ENCODE results near the gene EHD2.
"Not testable (repeated sequence)": the region's sequence is repeated elsewhere in the genome, so short reads cannot be mapped to it uniquely, and the experiment has no call there.

The EHD2 gene

DNA sequence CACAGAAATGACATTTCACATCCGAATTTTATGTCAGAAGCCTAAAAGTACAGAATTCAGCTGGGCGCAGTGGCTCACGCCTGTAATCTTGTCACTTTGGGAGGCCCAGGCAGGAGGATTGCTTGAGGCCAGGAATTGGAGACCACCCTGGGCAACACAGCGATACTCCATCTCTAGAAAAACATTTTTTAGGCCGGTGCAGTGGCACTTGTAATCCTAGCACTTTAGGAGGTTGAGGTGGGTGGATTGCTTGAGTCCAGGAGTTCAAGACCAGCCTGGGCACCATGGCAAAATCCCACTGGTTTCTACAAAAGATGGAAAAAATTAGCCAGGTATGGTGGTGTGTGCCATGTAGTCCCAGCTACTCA lies 47.4 kb downstream of the EHD2 start:
- Mint-ChIP-seq H3K4me3 (no peak overlapping the region), H3K36me3 (ENCODE audit: low read depth) (peaks cover 34% of the 10 kb centered on the region), H3K4me1 (ENCODE audit: low read depth) (peaks cover 3% of the 10 kb centered on the region), H3K27me3 (no peaks in the 10 kb centered on the region), H3K27ac (no peak overlapping the region), H3K9me3 (no peaks in the 10 kb centered on the region)

DNA sequence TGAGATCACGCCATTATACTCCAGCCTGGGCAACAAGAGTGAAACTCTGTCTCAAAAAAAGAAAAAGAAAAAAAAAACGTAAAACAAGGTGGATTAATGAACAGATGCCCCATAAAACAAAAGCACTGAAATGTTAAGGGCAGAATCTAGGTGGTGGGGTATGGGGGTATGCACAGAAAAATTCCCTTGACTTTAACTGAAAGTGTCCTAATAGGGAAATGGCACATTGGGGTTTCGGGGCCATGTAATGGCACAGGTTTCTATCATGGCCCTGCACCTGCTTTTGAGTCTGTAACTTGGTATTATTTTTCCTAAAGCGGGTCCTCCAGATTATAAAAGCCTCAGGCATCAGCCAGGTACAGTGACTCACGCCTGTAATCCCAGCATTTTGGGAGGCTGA lies 48.3 kb downstream of the EHD2 start:
- Mint-ChIP-seq H3K27me3 (no peaks in the 10 kb centered on the region), H3K4me3 (no peak overlapping the region), H3K4me1 (ENCODE audit: low read depth) (peaks cover 3% of the 10 kb centered on the region), H3K9me3 (no peaks in the 10 kb centered on the region), H3K36me3 (ENCODE audit: low read depth) (peaks cover 30% of the 10 kb centered on the region), H3K27ac (no peak overlapping the region)

DNA sequence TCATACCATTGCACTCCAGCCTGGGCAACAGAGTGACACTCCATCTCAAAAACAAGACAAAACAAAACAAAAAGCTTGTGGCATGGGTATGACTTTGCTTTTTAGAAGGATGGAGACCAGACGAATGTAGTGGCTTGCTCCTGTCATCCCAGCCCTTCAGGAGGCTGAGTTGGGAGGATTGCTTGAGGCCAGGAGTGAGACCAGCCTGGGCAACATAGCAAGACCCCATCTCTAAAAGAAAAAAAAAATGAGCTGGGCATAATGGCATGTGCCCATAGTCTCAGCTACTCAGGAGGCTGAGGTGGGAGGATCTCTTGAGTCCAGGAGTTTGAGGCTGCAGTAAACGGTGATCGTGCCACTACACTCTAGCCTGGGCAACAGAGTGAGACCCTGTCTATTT lies 48.9 kb downstream of the EHD2 start:
- no peaks in the 10 kb centered on the region for H3K27me3 Mint-ChIP-seq
- no peak overlapping the region for H3K27ac Mint-ChIP-seq
- H3K36me3 Mint-ChIP-seq (ENCODE audit: low read depth): peaks cover 24% of the 10 kb centered on the region
- H3K9me3 Mint-ChIP-seq: no peaks in the 10 kb centered on the region
- H3K4me3 Mint-ChIP-seq: no peak overlapping the region
- H3K4me1 Mint-ChIP-seq (ENCODE audit: low read depth): peaks cover 3% of the 10 kb centered on the region

DNA sequence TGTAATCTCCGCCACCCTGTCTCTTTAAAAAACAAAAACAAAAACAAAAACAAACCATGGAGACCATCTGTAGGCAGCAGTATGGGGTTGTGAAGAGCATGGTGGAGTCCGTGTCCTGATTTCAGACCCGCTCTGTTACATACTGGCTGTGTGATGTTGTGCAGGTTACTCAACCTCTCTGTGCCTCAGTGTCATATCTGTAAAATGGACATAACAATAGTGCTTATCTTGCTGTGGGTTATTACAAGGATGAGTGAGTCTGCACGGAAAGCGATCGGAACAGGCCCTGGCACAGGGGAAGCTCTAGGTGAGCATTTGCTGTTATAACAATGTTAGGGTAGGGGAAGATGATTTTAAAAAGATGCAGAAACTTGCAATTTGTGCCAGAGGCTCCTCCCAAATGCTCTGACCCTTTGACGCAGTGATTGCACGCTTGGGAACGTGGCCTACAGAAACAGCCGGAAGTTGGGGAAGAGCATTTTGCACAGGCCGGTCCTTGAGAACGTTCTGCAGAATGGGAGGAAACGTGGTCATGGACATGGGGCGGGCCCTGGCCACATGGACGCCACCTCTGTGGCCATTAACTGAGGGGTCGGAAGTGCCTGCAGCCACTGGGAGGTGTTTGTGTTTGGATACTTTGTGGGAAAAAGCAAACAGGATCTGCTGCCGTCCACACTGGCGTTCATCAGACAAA lies 49.5 kb downstream of the EHD2 start:
- Mint-ChIP-seq H3K27me3 (no peaks in the 10 kb centered on the region), H3K9me3 (no peaks in the 10 kb centered on the region), H3K27ac (no peak overlapping the region), H3K36me3 (ENCODE audit: low read depth) (peaks cover 19% of the 10 kb centered on the region), H3K4me1 (ENCODE audit: low read depth) (peaks cover 3% of the 10 kb centered on the region), H3K4me3 (no peak overlapping the region)

GRCh38 chr19:47764705-47765104 lies 51.5 kb downstream of the EHD2 start:
- H3K9me3 Mint-ChIP-seq; H3K36me3 Mint-ChIP-seq (ENCODE audit: low read depth); H3K4me3 Mint-ChIP-seq; H3K4me1 Mint-ChIP-seq (ENCODE audit: low read depth); H3K27ac Mint-ChIP-seq; H3K27me3 Mint-ChIP-seq: not testable (repeated sequence)

DNA sequence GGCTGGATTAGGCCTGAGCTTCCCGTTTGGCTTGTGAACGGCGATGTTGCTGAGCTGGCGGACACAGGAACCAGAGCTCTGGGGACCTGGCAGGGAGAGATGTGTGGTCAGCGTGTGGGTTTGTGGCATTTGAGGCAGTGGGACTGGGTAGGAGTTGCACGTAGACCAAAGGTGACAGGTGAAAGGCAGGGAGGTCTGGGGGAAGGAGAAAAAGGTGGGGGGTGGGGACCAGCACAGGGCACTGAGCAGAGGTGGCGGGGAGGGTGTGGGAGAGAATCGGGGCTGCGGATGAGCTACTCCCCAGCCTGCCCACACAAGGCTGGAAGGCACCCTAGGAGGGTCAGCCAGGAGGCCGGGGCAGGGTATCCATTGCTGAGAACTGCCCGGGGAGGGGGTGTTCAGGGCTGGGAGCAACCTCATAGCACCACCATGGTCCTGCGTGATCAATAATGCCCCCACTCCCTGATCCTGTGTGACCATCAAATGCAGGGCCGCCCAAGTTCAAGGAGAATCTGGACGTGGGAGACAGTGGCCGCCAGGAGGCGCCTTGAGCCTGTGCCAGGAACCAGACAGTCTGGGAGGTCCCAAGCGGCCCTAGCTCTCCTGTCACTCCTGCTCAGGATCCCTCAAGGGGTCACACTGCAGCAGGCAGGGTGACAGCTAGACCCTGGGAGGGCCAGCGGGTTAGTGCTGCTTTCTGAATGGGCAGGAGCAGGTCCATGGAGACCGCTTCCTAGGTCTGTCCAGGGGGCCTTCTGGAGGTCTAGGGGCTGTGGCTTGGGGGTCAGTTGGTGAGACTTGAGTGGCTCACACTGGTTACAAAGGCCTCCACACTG lies 52.5 kb downstream of the EHD2 start:
- Mint-ChIP-seq H3K36me3 (ENCODE audit: low read depth) (no peaks in the 10 kb centered on the region), H3K9me3 (no peaks in the 10 kb centered on the region), H3K4me3 (no peak overlapping the region), H3K27ac (no peak overlapping the region), H3K27me3 (no peaks in the 10 kb centered on the region), H3K4me1 (ENCODE audit: low read depth) (peaks cover 3% of the 10 kb centered on the region)

- Mint-ChIP-seq H3K4me3 (no peak overlapping the region), H3K36me3 (ENCODE audit: low read depth) (no peaks in the 10 kb centered on the region), H3K27ac (no peak overlapping the region), H3K4me1 (ENCODE audit: low read depth) (peaks cover 3% of the 10 kb centered on the region), H3K27me3 (no peaks in the 10 kb centered on the region), H3K9me3 (no peaks in the 10 kb centered on the region)
These were observed 53.1 kb downstream of the EHD2 start for GRCh38 chr19:47766359-47766620.

DNA sequence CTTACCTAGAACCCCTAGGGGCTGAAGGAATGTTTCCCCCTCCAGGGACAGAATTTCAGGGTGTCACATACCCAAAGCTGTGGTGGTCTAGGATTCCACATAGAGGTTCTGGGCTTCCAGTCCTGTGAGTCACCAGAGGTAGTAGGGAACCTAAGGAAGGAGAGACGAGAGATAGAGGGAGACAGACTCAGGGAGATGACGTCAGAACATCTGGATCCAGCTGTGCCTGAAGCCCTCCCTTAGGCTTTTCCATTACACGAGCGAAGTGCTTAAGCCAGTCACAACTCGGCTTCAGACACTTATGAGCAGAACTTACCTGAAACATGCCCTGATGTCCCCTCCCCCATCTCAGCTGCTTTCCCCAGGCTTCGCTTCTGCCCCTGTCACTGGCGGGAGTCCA lies 53.4 kb downstream of the EHD2 start:
- Mint-ChIP-seq H3K4me1 (ENCODE audit: low read depth) (peaks cover 3% of the 10 kb centered on the region), H3K36me3 (ENCODE audit: low read depth) (no peaks in the 10 kb centered on the region), H3K27me3 (no peaks in the 10 kb centered on the region), H3K9me3 (no peaks in the 10 kb centered on the region), H3K4me3 (no peak overlapping the region), H3K27ac (no peak overlapping the region)

GRCh38 chr19:47767349-47767748 lies 54.1 kb downstream of the EHD2 start:
- Mint-ChIP-seq H3K27ac (no peak overlapping the region), H3K27me3 (no peaks in the 10 kb centered on the region), H3K4me1 (ENCODE audit: low read depth) (peaks cover 3% of the 10 kb centered on the region), H3K9me3 (no peaks in the 10 kb centered on the region), H3K36me3 (ENCODE audit: low read depth) (no peaks in the 10 kb centered on the region), H3K4me3 (no peak overlapping the region)

DNA sequence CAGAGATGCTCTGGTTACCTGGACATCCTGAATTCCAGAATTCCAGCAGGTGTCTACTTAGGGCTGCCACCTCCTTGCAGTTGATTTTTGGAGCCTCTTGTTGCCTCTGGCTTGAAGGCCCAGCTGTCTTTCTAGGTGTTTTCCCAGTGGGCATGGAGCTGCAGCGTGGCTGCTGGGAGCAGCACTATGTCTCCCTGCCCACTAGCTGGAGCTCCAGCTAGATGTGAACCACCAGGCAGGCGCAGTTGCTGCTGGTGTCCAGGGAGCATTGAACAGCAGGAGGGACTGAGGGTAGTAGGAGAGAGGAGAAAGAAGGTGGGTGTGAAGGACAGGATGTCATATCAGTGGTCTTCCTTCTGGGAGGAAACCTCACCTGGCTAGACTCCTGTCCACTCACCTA lies 55.4 kb downstream of the EHD2 start:
- H3K9me3 Mint-ChIP-seq: no peaks in the 10 kb centered on the region
- H3K4me1 Mint-ChIP-seq (ENCODE audit: low read depth): peaks cover 3% of the 10 kb centered on the region
- no peak overlapping the region for H3K4me3 Mint-ChIP-seq
- H3K27ac Mint-ChIP-seq: no peak overlapping the region
- H3K36me3 Mint-ChIP-seq (ENCODE audit: low read depth): no peaks in the 10 kb centered on the region
- H3K27me3 Mint-ChIP-seq: no peaks in the 10 kb centered on the region

DNA sequence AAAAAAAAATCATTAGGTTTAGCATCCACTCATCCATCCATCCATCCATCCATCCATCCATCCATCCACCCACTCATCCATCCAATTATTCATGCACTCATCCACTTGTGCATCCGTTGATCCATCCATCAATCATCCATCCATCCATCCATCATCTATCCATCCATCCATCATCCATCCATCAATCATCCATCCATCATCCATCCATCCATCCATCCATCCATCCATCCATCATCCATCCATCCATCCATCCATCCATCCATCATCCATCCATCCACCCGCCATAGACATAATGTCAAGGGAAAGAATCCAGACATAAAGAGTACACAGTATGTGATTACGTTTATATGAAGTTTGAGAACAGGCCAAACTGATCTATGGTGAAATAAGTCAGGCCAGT lies 56.3 kb downstream of the EHD2 start:
- H3K9me3 Mint-ChIP-seq: no peaks in the 10 kb centered on the region
- H3K27ac Mint-ChIP-seq: no peak overlapping the region
- no peaks in the 10 kb centered on the region for H3K27me3 Mint-ChIP-seq
- peaks cover 3% of the 10 kb centered on the region for H3K4me1 Mint-ChIP-seq (ENCODE audit: low read depth)
- no peak overlapping the region for H3K4me3 Mint-ChIP-seq
- H3K36me3 Mint-ChIP-seq (ENCODE audit: low read depth): no peaks in the 10 kb centered on the region

- not testable (repeated sequence) for H3K4me3 Mint-ChIP-seq; H3K9me3 Mint-ChIP-seq; H3K27me3 Mint-ChIP-seq; H3K27ac Mint-ChIP-seq; H3K36me3 Mint-ChIP-seq (ENCODE audit: low read depth); H3K4me1 Mint-ChIP-seq (ENCODE audit: low read depth)
These were observed 58.1 kb downstream of the EHD2 start for GRCh38 chr19:47771291-47771690.

DNA sequence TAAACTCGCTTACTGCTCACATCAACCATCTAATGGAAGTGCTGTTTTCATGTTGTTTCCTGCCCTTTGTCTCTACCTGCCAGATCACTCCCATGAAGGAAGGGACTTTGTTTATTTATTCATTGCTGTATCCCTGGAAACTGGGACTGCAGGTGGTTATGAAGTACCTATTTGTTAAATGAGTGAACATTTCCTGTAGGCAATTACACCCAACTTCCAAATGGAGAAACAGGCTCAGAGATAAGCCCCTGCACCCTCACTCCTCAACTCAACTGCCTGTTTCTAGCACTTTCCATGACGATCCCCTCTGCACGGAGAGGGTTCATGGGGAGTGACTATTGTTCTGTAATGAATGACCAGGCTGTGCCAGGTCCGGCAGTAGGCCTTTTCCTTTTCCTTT lies 63.3 kb downstream of the EHD2 start:
- Mint-ChIP-seq H3K27me3 (no peaks in the 10 kb centered on the region), H3K27ac (no peak overlapping the region), H3K4me1 (ENCODE audit: low read depth) (peaks cover 18% of the 10 kb centered on the region), H3K4me3 (no peak overlapping the region), H3K36me3 (ENCODE audit: low read depth) (peaks cover 14% of the 10 kb centered on the region), H3K9me3 (no peaks in the 10 kb centered on the region)

GRCh38 chr19:47777245-47778048 lies 64.2 kb downstream of the EHD2 start:
- not testable (repeated sequence) for H3K9me3 Mint-ChIP-seq, H3K27me3 Mint-ChIP-seq
- peak overlapping the region; percentile 91 for H3K4me3 Mint-ChIP-seq
- peaks cover 22% of the 10 kb centered on the region for H3K36me3 Mint-ChIP-seq (ENCODE audit: low read depth)
- H3K4me1 Mint-ChIP-seq (ENCODE audit: low read depth): peaks cover 18% of the 10 kb centered on the region
- H3K27ac Mint-ChIP-seq: peak overlapping the region; percentile 87
